Activated CD4-positive, alpha-beta T cell treated with anti-CD3 and anti-CD28 coated beads for 36 hours (primary cell): ENCODE measurements around the gene LRRC4C. TPM values are rescaled to one million over a fixed set of nuclear protein-coding genes. Genes with fewer than 3 reads are reported as not detected.

Experiments used
- ATAC-seq: fragments of 200-7000 bp; cut with Tn5 transposase; one replicate; pipeline ENCODE4 v1.10.0; 2021; ENCODE audit warnings: mild to moderate bottlenecking, moderate library complexity
- CTCF ChIA-PET: fragments of 350-600 bp; sonication (Branson Sonifier 250); formaldehyde crosslinking; loops from one replicate; lab custom pipeline; 2021; ENCODE audit warnings: antibody characterized with exemption; lab: Charles Lee
- POLR2A ChIA-PET: fragments of 350-600 bp; sonication (Branson Sonifier 250); formaldehyde crosslinking; loops from one replicate; lab custom pipeline; 2021; ENCODE audit warnings: antibody characterized with exemption, inconsistent platforms; lab: Charles Lee
- DNase-seq: peaks from one replicate; pipeline ENCODE4 v3.0.0-alpha.2; 2020
- H3K27ac Mint-ChIP-seq: one replicate; pipeline ENCODE4 v1.8.0; 2021; ENCODE audit warnings: mixed read lengths
- H3K27me3 Mint-ChIP-seq: one replicate; pipeline ENCODE4 v1.8.0; 2021; ENCODE audit warnings: mixed read lengths
- H3K36me3 Mint-ChIP-seq: one replicate; pipeline ENCODE4 v1.8.0; 2021; ENCODE audit warnings: low read depth, mixed read lengths
- H3K4me1 Mint-ChIP-seq: one replicate; pipeline ENCODE4 v1.8.0; 2021; ENCODE audit warnings: mixed read lengths
- H3K4me3 Mint-ChIP-seq: one replicate; pipeline ENCODE4 v1.8.0; 2021; ENCODE audit warnings: mild to moderate bottlenecking, moderate library complexity, mixed read lengths
- H3K9me3 Mint-ChIP-seq: one replicate; pipeline ENCODE4 v1.8.0; 2021; ENCODE audit warnings: low read depth, mixed read lengths
- intact Hi-C, 2 experiments: fragments of 100-400 bp; cut with DNase I in 1 of 2; cut with micrococcal nuclease in 1 of 2; formaldehyde crosslinking; loops; one replicate each; pipeline versions ENCODE4 v1.14.2 to v1.15.1; 2022 to 2024; cut with DNase I, micrococcal nuclease
- total RNA-seq, 2 experiments: library from RNA; stranded (reverse); gene quantifications; one replicate each; pipeline ENCODE4 v1.2.3, GENCODE V29; 2021

Gene LRRC4C
- total RNA-seq, 2 experiments from 2014 or later = not detected

DNA sequence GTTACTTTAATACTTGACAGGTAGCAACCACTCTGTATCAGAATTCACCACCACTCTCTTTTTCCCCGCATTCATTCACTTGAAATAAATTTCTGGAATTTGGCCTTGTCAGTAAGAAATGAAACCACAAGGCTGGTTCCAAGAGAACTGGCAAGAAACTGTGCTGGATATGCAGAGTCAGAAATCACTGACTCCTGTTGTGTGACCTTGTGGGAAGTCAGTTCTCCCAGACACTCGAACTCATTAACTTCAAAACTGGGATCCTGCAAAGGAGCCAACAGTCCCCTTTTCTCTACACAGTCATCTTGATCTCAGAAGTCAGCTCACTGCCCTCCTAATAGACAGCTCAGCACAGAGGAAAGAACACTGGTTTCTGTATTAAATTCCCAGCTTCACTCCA lies 142.7 kb downstream of the LRRC4C start:
- Mint-ChIP-seq H3K9me3 (peaks cover 5% of the 10 kb centered on the region), H3K27ac (no peak overlapping the region), H3K4me3 (no peak overlapping the region), H3K4me1 (no peaks in the 10 kb centered on the region), H3K36me3 (no peaks in the 10 kb centered on the region), H3K27me3 (no peaks in the 10 kb centered on the region)
- intact Hi-C loops = no loop called here
- ChIA-PET CTCF (no interaction called here), POLR2A (no interaction called here)
- DNase-seq (no peak), ATAC-seq (no peak)

DNA sequence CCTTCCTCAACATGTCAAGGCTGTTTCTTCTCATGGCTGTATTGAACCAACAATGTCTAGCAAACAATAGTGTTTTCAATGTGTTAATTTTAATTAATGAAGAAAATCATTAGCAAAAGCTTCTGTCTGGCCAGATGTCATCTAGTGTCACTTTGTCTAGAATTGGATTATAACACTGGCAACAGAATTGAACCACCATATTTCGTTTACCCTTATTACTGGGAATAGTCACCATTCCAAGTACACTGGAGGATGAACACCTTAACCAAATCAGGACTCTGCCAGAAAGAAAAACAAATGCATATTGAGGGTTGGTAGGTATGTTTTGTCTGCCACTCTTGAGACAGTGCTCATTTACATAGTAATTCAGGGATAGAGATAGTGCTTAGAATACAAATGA lies 146.2 kb downstream of the LRRC4C start:
- Mint-ChIP-seq H3K9me3 (no peaks in the 10 kb centered on the region), H3K4me3 (no peak overlapping the region), H3K36me3 (no peaks in the 10 kb centered on the region), H3K4me1 (no peaks in the 10 kb centered on the region), H3K27me3 (no peaks in the 10 kb centered on the region), H3K27ac (no peak overlapping the region)
- DNase-seq = no peak
- no peak for ATAC-seq
- intact Hi-C loops = no loop called here
- CTCF ChIA-PET = no interaction called here
- POLR2A ChIA-PET = no interaction called here

DNA sequence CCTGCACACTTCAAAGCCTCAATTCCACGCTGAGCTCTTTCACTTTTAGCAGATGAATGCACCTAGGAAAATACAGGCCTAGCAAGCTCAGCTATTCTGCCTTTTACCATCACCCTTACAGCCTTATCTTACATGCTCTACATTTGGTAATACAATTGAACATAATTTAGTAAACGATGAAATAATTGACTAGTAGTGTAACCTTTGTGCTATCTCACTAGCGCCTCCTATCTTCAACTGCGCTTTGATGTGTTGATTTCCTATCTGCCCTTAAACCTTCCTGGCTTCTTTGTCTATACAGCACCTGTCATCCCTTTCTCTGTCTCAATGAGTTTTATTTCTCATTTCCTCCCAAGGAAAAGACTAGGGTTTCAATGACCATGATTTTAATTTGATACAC lies 149.7 kb downstream of the LRRC4C start:
- ATAC-seq = no peak
- Mint-ChIP-seq H3K4me3 (no peak overlapping the region), H3K36me3 (no peaks in the 10 kb centered on the region), H3K27me3 (no peaks in the 10 kb centered on the region), H3K4me1 (no peaks in the 10 kb centered on the region), H3K9me3 (peaks cover 2% of the 10 kb centered on the region), H3K27ac (no peak overlapping the region)
- intact Hi-C loops = no loop called here
- ChIA-PET POLR2A (no interaction called here), CTCF (no interaction called here)
- no peak for DNase-seq

DNA sequence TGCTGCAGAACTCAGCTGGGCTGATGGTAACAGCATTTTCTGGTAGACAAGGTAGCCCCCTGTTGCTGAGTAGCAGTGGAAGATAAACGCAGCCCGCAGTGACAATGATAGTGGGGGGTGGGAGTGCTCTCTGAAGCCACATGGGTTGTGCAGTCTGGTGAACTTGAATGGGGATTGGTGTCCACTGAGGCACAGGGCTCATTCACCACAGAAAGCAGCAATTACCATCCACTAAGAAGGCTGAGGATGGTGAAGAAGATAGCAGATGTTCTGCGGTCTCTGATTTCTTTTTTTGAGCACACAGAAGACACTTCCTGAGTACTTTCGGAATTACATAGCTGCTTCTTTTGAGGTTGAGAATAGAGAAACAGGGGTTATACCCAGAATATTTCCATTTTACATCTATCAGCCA lies 150.3 kb downstream of the LRRC4C start:
- ChIA-PET POLR2A (no interaction called here), CTCF (interaction anchor here (1.4 kb wide), 1 partner anchor 16 kb away, joined by 3 read pairs; no protein-coding TSS in a partner anchor)
- H3K27me3 Mint-ChIP-seq = no peaks in the 10 kb centered on the region
- H3K4me1 Mint-ChIP-seq = no peaks in the 10 kb centered on the region
- DNase-seq (no peak), ATAC-seq (no peak)
- no peak overlapping the region for H3K27ac Mint-ChIP-seq
- intact Hi-C loops = no loop called here
- no peaks in the 10 kb centered on the region for H3K36me3 Mint-ChIP-seq
- no peak overlapping the region for H3K4me3 Mint-ChIP-seq
- peaks cover 2% of the 10 kb centered on the region for H3K9me3 Mint-ChIP-seq

DNA sequence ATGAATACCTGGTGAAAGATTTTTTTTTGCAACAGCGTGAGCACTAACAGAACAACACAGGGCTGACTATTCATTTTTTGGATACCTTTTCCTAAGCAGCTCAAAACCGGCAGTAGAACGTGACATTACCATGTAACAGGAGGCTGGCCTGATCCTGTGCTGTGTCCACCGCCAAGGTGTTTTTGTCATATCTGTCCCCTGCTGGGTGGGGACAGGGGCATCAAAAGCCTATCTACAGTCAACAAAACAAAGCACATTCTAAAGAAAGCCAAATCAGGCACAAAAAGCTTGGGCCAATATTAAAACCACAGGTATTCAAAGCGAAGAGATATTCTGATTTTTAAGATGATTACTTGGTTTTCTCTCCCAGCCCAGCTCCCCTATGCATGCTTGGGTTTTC lies 151.2 kb downstream of the LRRC4C start:
- no peaks in the 10 kb centered on the region for H3K27me3 Mint-ChIP-seq
- intact Hi-C loops = no loop called here
- H3K9me3 Mint-ChIP-seq = peaks cover 2% of the 10 kb centered on the region
- H3K36me3 Mint-ChIP-seq = no peaks in the 10 kb centered on the region
- ATAC-seq (no peak), DNase-seq (no peak)
- POLR2A ChIA-PET = no interaction called here
- H3K27ac Mint-ChIP-seq = no peak overlapping the region
- CTCF ChIA-PET = interaction anchor here (1.4 kb wide), 1 partner anchor 17 kb away, joined by 3 read pairs; no protein-coding TSS in a partner anchor
- H3K4me1 Mint-ChIP-seq = no peaks in the 10 kb centered on the region
- no peak overlapping the region for H3K4me3 Mint-ChIP-seq

DNA sequence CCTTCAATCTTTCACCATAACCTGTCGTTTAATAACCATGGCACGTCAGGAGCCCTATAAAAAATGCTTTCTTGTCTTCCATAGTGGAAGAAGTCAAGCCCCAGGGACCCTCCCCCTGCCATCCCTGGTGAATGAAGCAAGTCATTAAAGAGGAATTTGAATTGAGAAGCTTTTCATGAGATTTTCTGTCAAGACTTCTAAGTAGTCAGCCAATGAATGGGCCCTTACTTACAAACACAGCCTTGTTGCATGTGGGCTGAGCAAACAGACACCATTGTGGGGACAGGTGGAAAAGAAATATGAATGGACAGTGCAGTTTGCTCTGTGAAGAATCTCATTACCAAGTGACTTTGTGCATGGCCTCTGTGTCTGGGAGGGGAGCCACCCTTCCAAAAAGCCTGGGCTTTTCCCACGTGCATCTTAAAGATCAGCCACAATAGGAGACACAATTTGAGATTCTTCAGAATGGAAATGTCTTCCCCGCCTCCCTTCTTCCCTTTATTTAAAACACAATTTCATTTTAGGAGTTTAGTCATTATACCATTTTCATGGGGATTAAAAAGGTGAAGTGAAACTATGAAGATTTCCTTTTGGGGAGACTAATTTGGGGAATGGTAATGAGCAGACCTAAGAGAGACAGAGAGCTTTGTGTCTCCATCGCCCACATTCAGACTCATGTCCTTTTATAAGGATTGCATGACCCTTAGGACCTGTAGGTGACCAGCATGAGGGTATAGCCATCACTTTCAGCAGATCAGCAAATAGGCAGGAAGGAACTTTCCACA lies 152.0 kb downstream of the LRRC4C start:
- intact Hi-C loops = no loop called here
- H3K4me3 Mint-ChIP-seq = no peak overlapping the region
- H3K27ac Mint-ChIP-seq = no peak overlapping the region
- no peaks in the 10 kb centered on the region for H3K27me3 Mint-ChIP-seq
- POLR2A ChIA-PET = no interaction called here
- no peaks in the 10 kb centered on the region for H3K4me1 Mint-ChIP-seq
- no peaks in the 10 kb centered on the region for H3K36me3 Mint-ChIP-seq
- CTCF ChIA-PET = no interaction called here
- no peak for DNase-seq
- ATAC-seq = no peak
- H3K9me3 Mint-ChIP-seq = peaks cover 2% of the 10 kb centered on the region

DNA sequence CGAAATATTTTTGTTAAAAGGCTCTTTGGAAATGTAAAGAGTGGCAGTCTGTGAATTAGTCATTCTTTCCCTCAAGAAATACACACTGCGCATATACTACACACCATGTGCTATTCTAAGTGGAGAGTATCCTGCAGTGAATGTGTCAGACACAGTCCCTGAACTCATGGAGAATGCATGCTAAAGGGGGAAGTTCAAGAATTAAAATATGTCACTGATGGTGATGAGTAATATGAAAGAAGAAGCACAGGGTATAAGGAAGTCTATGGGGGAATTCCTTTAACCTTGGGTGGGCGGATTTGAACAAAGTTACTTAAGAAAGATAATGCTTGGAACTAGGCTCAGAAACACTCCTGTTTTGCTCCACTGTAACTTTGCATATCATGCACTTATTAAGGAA lies 153.0 kb downstream of the LRRC4C start:
- ChIA-PET CTCF (no interaction called here), POLR2A (no interaction called here)
- Mint-ChIP-seq H3K9me3 (peaks cover 2% of the 10 kb centered on the region), H3K27me3 (no peaks in the 10 kb centered on the region), H3K36me3 (no peaks in the 10 kb centered on the region), H3K27ac (no peak overlapping the region), H3K4me1 (no peaks in the 10 kb centered on the region), H3K4me3 (no peak overlapping the region)
- no peak for DNase-seq
- ATAC-seq = no peak
- intact Hi-C loops = no loop called here

DNA sequence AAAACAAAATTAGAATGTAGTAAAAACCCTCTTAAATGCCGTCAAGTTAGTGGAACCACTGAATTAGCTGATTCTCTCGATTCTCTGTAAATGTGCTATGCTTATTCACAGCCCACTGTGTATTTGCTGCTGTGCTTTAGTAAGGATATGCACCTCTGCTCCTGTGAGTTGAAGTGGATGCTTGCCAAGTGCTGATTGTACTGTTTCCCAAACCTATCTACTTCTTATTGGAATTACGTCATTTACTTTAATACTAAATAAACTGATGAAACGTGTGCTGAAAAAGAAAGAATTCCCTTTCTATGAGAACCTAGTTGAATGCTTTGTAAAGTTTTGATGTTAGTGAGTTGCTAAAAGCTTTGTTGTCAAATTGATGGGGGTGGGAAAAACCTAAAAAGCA lies 158.4 kb downstream of the LRRC4C start:
- DNase-seq (no peak), ATAC-seq (no peak)
- H3K4me1 Mint-ChIP-seq = no peaks in the 10 kb centered on the region
- no peaks in the 10 kb centered on the region for H3K36me3 Mint-ChIP-seq
- H3K27me3 Mint-ChIP-seq = no peaks in the 10 kb centered on the region
- no peak overlapping the region for H3K27ac Mint-ChIP-seq
- ChIA-PET CTCF (no interaction called here), POLR2A (no interaction called here)
- intact Hi-C loops = no loop called here
- H3K4me3 Mint-ChIP-seq = no peak overlapping the region
- H3K9me3 Mint-ChIP-seq = no peaks in the 10 kb centered on the region

GRCh38 chr11:41289408-41289807 lies 170.0 kb downstream of the LRRC4C start:
- H3K9me3 Mint-ChIP-seq = no peaks in the 10 kb centered on the region
- ChIA-PET CTCF (no interaction called here), POLR2A (no interaction called here)
- no peak overlapping the region for H3K27ac Mint-ChIP-seq
- intact Hi-C loops = no loop called here
- no peaks in the 10 kb centered on the region for H3K27me3 Mint-ChIP-seq
- DNase-seq (no peak), ATAC-seq (no peak)
- no peaks in the 10 kb centered on the region for H3K4me1 Mint-ChIP-seq
- H3K4me3 Mint-ChIP-seq = no peak overlapping the region
- no peaks in the 10 kb centered on the region for H3K36me3 Mint-ChIP-seq

DNA sequence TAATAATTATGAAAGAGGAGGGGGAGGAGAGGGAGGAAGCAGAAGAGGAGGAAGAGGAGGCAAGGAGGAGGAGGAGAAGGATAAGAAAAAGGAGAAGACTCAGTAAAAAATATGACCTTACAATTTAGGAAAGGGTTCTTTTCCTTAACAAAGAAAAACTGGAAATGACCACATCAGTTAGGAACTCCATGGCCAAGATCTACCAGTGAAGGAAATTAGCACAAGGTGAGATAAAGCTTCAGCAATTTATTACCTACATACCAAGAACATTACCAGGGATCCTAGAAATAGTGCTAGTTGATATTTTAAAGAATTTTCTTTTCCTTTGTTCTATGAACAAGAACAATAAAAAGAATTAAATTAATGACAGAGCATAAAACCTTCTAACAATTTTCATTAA lies 172.7 kb downstream of the LRRC4C start:
- intact Hi-C loops = no loop called here
- ATAC-seq = no peak
- POLR2A ChIA-PET = no interaction called here
- Mint-ChIP-seq H3K9me3 (no peaks in the 10 kb centered on the region), H3K4me1 (no peaks in the 10 kb centered on the region), H3K4me3 (no peak overlapping the region), H3K27ac (no peak overlapping the region), H3K27me3 (no peaks in the 10 kb centered on the region), H3K36me3 (no peaks in the 10 kb centered on the region)
- CTCF ChIA-PET = no interaction called here
- no peak for DNase-seq

DNA sequence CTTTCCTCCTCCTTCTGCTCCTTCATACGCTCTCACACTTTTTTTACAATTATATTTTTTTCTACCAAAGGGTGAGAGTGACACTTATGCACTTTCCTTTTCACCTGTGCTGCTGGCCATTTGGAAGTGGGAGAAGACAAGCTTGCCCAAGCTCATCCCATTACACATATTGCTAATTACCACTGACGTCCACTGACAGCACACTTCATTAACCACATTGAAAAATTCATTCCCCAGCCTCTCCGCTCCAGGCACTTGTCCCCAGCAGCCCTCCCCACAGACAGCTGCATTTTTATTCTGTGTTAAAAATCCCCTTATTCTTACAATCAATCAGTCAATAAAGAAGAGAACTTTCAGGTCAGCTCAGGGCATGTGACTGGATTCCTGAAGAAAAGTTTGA lies 175.1 kb downstream of the LRRC4C start:
- Mint-ChIP-seq H3K36me3 (no peaks in the 10 kb centered on the region), H3K27me3 (no peaks in the 10 kb centered on the region), H3K9me3 (peaks cover 7% of the 10 kb centered on the region), H3K4me3 (no peak overlapping the region), H3K4me1 (no peaks in the 10 kb centered on the region), H3K27ac (no peak overlapping the region)
- POLR2A ChIA-PET = no interaction called here
- intact Hi-C loops = no loop called here
- CTCF ChIA-PET = no interaction called here
- no peak for DNase-seq
- ATAC-seq = no peak

GRCh38 chr11:41283191-41283930 lies 176.1 kb downstream of the LRRC4C start:
- no peak for DNase-seq
- POLR2A ChIA-PET = no interaction called here
- Mint-ChIP-seq H3K4me3 (no peak overlapping the region), H3K27ac (no peak overlapping the region), H3K27me3 (no peaks in the 10 kb centered on the region), H3K9me3 (peaks cover 8% of the 10 kb centered on the region), H3K36me3 (no peaks in the 10 kb centered on the region), H3K4me1 (no peaks in the 10 kb centered on the region)
- CTCF ChIA-PET = no interaction called here
- intact Hi-C loops = no loop called here
- ATAC-seq = no peak
